Activated CD4-positive, alpha-beta T cell treated with anti-CD3 and anti-CD28 coated beads, Interleukin-2, amount 50 U/mL, for 24 hours (primary cell): ENCODE measurements around the gene ZRANB1.

ENCODE experiments used
- DNase-seq, 2 donors: peaks; one replicate each; pipeline ENCODE4 v3.0.0-alpha.2; 2020; ENCODE audit warnings: low read depth in 1 of 2, low spot score in 1 of 2

Gene ZRANB1

GRCh38 chr10:125033146-125033924 lies 91.4 kb downstream of the ZRANB1 start:
- DNase-seq, result no peak

DNA sequence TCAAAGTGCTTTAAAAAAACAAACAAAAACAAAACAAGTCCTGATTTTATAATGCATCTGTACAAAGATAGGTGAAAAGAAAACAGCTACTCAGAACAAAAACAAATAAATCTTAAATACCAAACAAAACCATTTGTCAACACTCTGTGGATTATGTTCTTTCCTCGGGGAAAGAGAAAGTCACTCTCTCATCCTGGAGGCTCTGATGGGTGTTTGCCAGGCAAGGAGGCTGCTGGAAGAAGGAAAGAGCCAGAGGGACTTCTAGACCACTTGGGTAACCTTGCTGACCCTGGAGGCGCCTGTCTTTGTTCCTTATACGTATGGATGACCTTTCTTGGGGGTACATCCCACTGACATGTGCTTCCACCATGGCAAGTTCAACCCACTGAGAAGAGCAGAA lies 92.8 kb downstream of the ZRANB1 start:
- DNase-seq, result no peak

DNA sequence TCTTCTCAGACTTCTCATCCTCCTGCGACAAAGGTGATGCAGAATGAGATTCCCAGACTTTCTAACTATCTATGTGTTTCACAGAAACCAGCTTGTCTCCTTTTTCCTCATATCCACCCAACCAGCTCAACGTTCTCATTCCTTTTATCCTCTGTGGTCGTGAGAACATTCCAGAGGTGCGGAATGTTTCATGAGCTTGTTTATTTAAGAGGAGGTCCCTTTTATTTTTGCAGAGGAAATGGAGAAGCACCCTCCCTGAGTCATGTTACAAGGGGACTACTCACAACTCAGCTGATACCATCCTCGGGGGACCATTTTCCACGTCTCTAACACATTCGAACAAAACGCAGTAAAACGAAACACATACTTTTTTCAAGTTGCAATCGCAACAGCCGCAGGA lies 93.2 kb downstream of the ZRANB1 start:
- no peak for DNase-seq

GRCh38 chr10:125035588-125036295 lies 93.8 kb downstream of the ZRANB1 start:
- no peak for DNase-seq

- DNase-seq, result no peak
These were observed 95.4 kb downstream of the ZRANB1 start for GRCh38 chr10:125037145-125037877.
